HG03097 (cell line): Measurements from ENCODE around the gene AGPAT2.

ENCODE experiments used
- ATAC-seq: cut with Tn5 transposase; IDR thresholded peaks from one replicate; pipeline ENCODE4 v1.9.1; 2021; ENCODE audit not compliant: unreplicated experiment, low FRiP score

The AGPAT2 gene

DNA sequence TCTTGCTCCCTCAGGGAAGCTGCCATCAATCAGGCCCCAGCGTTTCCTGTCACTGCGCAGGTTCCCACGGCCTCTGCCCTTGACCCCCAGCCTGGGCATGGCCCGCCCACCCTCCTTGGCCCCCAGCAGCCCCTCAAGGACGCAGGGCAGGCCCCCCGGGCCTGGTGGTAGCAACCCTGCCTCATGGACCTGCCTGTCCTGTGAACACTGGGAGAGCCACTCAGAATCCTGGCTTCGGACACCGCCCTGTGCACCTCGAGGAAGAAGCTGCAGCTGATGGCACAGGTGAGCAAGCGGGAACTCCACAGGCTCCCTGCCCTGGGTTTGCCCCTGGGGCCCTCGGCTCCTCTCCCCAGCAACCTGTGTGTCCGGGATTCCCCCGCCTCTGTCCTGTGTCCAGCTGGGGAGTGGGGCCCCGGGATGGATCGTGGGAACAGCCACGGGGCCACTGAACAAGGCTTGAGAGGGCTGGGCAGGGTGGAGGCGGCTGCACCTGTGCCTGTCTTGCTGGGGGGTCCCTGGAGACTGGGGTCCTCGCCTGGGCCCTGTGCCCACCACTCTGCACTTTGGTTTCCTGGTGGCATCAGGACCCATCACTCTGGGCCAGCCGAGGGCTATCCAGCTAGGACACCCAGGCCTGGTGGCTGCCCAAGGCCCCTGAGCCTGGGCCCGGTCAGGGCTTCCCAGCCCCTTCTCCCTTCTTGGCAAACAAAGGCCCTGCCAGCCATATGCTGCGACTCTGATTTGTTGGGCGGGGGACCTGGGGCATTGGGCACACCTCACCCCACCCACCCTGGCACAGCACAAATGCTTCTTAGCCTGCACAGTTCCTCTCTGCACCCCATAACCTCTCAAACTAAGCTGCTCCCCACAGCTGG, 58.0 kb downstream of the AGPAT2 start:
- ATAC-seq = no peak

DNA sequence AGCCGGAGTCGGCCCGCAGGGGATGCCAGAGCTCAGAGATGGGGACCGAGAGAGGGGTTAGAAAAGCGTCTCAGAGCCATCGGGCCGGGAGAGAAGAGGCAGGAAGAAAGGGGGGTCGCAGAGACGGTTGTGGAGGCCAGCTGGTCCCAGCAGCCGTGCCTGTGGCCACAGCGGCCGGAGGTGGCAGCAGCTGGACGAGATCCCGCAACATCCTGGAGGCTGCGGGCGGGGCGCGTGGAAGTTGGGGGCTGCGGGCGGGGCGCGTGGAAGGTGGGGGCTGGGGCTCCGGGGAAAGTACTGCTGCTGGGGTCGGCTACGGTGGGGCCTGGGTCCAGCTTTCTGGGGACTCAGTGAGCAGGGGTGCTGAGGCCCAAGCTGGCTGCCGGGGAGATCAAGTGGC, 59.0 kb downstream of the AGPAT2 start:
- ATAC-seq = no peak

DNA sequence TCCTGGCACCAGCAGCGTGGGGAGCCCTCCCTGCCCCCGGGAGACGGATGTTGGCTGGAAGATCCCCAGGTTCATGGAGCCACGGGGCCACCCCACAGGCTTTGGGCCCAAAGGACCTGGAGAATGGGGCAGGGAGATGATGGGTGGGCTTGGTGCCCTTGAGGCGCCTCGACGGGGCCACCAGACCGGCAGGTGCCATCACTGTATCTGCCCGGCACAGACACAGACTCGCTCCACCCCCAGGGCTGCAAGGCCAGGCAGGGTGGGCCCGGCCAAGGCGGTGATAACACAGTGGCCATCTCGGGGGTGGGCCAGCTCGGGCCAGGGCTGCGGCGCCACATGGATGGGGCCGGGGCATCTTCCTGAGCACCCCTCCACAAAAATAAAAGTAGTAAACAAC, 59.6 kb downstream of the AGPAT2 start:
- no peak for ATAC-seq

DNA sequence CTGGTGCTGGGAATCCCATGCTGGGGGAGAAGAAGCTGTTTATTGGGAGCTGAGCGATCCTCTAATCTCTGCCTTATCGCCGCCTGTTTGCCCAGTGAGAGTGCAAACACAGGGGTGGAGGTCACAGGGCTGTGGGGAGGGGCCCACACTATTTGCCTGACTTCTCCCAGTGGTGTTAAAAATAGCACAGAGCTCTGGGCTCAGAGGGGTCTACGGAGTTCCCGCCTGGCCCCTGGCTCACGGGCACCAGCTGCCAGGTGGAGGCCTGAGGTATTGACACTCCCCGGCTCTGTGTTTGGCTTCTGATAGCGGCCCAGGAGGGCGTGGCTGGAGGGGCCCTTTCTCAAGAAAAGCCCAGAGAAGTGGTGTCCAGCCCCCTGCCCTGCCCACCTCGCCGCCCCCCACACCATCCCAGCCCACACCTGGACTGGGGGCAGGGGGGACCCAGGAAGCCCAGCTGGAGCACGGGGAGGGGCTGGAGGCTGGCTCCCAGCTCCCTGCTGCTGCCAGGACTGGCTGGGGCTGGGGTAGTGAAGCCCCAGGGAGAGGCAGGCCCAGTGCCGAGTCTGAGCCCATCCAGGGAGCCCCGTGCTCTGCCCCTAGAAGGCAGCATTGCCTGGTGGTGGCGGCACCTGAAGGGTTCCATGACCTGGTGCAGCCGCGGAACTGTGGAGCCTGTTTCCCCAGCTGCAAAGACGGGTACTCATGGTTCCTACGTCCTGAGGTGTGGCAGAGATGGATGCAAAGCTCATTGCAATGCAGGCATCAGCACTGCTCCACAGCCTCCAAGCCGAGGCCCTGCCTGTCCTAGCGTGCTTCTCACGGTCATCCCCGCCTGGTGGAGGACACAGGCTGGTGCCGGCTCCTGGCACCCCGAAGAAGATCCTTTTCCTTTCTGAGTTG, 60.3 kb downstream of the AGPAT2 start:
- ATAC-seq = no peak

DNA sequence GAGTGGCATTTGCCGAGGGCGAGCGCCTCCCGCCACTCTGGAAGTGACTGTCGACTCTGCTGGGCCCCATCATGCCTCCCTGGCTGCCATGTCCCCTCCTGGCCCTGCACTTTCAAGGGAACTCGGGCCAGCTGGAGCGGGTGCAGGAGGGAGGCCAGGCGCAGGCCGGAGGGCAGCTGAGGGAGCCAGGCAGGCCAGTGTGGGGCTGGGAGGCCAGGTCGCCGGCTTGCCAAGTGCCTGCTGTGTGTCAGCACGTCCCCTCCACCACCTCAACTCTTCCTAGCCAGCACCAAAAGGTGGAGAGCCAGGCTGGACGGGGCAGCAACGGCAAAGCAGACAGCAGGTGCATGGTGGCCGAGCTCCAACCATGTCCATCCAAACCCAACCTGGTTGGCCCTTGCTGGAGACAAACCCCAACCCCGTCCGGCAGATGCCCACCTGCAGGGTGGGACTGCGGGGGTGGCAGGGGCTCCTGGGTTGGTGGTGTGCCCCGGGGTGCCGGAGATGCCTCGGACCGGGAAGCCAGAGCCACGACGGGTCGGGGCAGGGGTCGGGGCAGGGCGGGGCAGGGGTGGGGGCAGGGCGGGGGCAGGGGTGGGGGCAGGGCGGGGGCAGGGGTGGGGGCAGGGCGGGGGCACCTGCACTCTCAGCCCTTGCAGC, 61.1 kb downstream of the AGPAT2 start:
- ATAC-seq = no peak

DNA sequence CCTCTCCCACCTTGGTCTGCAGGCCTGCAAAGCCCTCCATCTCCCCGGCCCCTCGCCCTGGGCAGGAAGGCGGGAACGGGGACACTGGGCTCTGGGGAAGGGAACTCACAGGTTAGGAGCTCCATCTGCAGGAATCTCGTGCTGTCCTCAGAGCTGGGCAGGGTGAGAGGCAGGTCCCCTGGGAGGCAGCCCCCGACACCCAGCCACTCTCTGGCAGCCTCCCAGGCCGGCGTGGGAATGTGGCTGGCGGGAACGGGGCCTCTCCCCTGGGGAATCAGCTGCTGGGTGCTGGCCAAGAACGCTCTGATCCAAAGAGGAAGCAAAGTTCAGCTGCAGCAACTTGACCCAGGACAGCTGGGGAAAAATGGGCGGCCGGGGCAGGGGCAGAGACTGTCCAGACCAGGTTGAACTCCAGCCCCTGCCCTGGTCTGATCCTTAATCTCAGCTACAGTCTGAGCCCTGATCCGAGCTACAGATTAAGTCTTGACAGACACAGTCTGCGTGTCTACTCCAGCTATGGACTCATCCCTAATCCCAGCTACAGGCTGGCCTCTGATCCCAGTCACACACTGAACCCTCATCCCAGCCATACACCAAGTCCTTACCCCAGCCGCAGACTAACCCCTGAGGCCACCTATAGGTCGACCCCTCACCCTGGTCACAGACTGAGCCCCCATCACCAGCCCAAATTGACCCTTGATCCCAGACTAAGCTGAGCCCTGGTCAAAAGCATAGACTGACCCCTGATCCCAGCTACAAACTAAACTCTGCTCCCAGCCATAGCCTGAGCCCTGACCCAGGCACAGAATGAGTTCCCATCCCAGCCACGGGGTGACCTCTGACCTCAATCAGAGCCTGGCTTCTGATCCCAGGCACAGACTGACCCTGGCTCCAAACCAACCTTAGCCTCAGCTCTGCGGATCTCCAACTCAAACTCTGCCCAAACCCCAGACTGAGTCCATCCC, 61.9 kb downstream of the AGPAT2 start:
- no peak for ATAC-seq

DNA sequence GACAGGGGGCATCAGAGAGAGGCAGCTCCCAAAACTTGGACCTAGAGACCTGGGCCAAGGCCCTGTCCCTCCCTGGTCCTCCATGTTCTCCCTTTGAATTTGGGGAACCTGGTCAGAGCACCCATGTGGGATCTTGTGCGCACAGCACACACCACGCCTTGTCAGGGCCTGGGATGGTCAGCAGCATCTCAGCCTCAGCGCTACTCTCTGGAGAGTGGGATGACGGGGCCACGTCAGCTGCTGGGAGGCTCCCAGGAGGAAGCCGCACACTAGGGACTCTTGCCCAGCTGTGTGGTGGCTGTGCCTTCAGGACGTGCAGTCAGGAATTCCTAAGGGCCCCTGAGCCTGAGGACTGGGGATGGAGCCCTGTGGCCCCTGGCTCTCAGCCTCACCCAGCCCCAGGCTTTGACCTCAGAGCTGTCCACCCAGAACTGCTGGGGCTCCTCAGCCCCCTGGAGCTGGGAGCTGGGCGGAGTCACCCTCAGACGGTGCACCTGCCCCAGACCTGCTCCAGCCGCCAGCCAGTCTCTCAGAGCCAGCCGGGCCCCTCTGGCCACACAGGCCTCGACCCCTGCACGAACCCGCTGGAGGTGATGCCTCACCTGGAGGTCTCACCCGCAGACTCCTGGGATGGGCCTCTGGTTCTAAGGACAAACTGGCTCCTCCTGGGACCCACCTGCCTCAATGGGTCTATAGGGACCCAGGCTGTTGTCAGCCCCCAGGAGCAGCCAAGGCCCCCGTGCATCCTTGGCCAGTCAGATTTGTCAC, 62.9 kb downstream of the AGPAT2 start:
- no peak for ATAC-seq

DNA sequence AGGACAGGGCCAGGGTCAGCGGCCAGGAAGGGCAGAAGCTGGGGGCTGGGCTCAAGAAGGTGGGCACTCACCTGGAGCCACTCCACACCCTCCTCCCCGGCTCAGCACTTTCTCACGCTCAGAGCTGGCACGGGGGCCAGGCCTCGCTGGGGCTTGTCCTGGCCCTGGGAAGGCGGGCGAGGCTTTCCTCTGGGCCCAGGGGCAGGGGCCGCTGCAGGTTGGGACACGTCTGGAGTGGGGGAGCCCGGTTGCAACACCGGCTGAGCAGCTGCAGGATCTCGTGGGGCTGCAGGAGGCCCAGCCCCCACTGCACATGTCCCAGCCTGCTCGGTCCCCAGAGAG, 63.4 kb downstream of the AGPAT2 start:
- no peak for ATAC-seq
